ENCODE measurements around the gene FXR1. TPM values are rescaled to one million over a fixed set of nuclear protein-coding genes. Genes with fewer than 3 reads are reported as not detected.

Gene FXR1
- total RNA-seq, 4 donors from 2014 or later, result 120 to 169 (median 130) TPM

GRCh38 chr3:180940826-180941225 lies 28.4 kb downstream of the FXR1 start:
- TF ChIP-seq CTCF (IDR thresholded peaks at IDR 0.05; ENCODE audit: low read depth), result no peak

- TF ChIP-seq CTCF (IDR thresholded peaks at IDR 0.05; ENCODE audit: low read depth), result no peak
Observed at GRCh38 chr3:180947761-180948390, 35.4 kb downstream of the FXR1 start.

GRCh38 chr3:180959691-180960090 lies 47.2 kb downstream of the FXR1 start:
- no peak for TF ChIP-seq CTCF (IDR thresholded peaks at IDR 0.05; ENCODE audit: low read depth)

- TF ChIP-seq CTCF (IDR thresholded peaks at IDR 0.05; ENCODE audit: low read depth), result no peak
Observed at GRCh38 chr3:180961087-180961486, 48.6 kb downstream of the FXR1 start.

- TF ChIP-seq CTCF (IDR thresholded peaks at IDR 0.05; ENCODE audit: low read depth), result no peak
Observed at GRCh38 chr3:180961552-180961951, 49.1 kb downstream of the FXR1 start.

- TF ChIP-seq CTCF (IDR thresholded peaks at IDR 0.05; ENCODE audit: low read depth), result no peak
Observed at GRCh38 chr3:180962530-180962929, 50.1 kb downstream of the FXR1 start.

GRCh38 chr3:180970931-180971330 lies 58.5 kb downstream of the FXR1 start:
- no peak for TF ChIP-seq CTCF (IDR thresholded peaks at IDR 0.05; ENCODE audit: low read depth)
